OCI-LY7 (cell line): ENCODE data around the gene GRID1. TPM values are rescaled to one million over a fixed set of nuclear protein-coding genes. Genes with fewer than 3 reads are reported as not detected.

Source experiments
- BruUV-seq: library from RNA; stranded (reverse); fragments of 400-500 nt; replicated peaks from 2 replicates; lab custom pipeline; 2021; lab: Mats Ljungman, UMichigan
- CTCF ChIA-PET: fragments of 300-600 bp; sonication (Branson Sonifier 250); formaldehyde crosslinking; loops from one replicate; lab custom pipeline; 2022; ENCODE audit warnings: antibody characterized with exemption; ENCODE audit not compliant: unreplicated experiment; lab: Charles Lee
- POLR2A ChIA-PET: fragments of 300-600 bp; sonication (Branson Sonifier 250); formaldehyde crosslinking; loops from one replicate; lab custom pipeline; 2022; ENCODE audit warnings: antibody characterized with exemption; lab: Charles Lee
- DNase-seq: peaks from one replicate; pipeline ENCODE4 v3.0.0-alpha.2; 2015; ENCODE audit warnings: low spot score
- H2AFZ ChIP-seq: fragments of 200-600 bp; sonication (generic), shearing (Covaris generic); 2 replicates; pipeline ENCODE4 v1.6.1; 2014; ENCODE audit warnings: mild to moderate bottlenecking, antibody characterized with exemption, low read length, moderate library complexity
- H3K27ac ChIP-seq: fragments of 200-600 bp; sonication (generic); 2 replicates; pipeline ENCODE4 v1.5.1; 2014; ENCODE audit warnings: mixed run types, low read depth, mild to moderate bottlenecking, moderate library complexity, low read length, inconsistent platforms; ENCODE audit not compliant: poor library complexity, severe bottlenecking
- H3K36me3 ChIP-seq: fragments of 200-600 bp; sonication (generic); 2 replicates; pipeline ENCODE4 v1.6.1; 2014; ENCODE audit warnings: mild to moderate bottlenecking, antibody characterized with exemption, low read length, moderate library complexity, mixed read lengths; ENCODE audit not compliant: insufficient read depth
- H3K4me1 ChIP-seq: fragments of 200-600 bp; sonication (generic); 2 replicates; pipeline ENCODE4 v1.5.1; 2014; ENCODE audit warnings: mild to moderate bottlenecking, low read length; ENCODE audit not compliant: insufficient read depth, poor library complexity, severe bottlenecking
- H3K4me2 ChIP-seq: fragments of 200-600 bp; sonication (generic); 2 replicates; pipeline ENCODE4 v1.6.1; 2014; ENCODE audit warnings: mild to moderate bottlenecking, low read length
- H3K4me3 ChIP-seq: fragments of 200-600 bp; sonication (generic); 2 replicates; pipeline ENCODE4 v1.5.1; 2014; ENCODE audit warnings: mild to moderate bottlenecking, low read depth, low read length; ENCODE audit not compliant: poor library complexity, severe bottlenecking
- H3K79me2 ChIP-seq: fragments of 200-600 bp; sonication (generic); 2 replicates; pipeline ENCODE4 v1.6.1; 2016; ENCODE audit warnings: low read depth, mild to moderate bottlenecking, low read length, moderate library complexity, mixed read lengths; ENCODE audit not compliant: insufficient read depth
- H3K9me2 ChIP-seq: fragments of 200-600 bp; sonication (generic); 2 replicates; pipeline ENCODE4 v1.6.1; 2016; ENCODE audit warnings: mild to moderate bottlenecking, low read length, mixed read lengths; ENCODE audit not compliant: insufficient read depth
- H3K9me3 ChIP-seq: fragments of 200-600 bp; sonication (generic); 2 replicates; pipeline ENCODE4 v1.6.1; 2014; ENCODE audit warnings: mild to moderate bottlenecking, mixed run types, low read length, mixed read lengths
- H4K20me1 ChIP-seq: fragments of 200-600 bp; sonication (generic); 2 replicates; pipeline ENCODE4 v1.6.1; 2014; ENCODE audit warnings: mild to moderate bottlenecking, antibody characterized with exemption, low read length, moderate library complexity, mixed read lengths; ENCODE audit not compliant: insufficient read depth
- CTCF ChIP-seq: fragments of 200-600 bp; sonication (generic); conservative IDR thresholded peaks from 2 replicates; pipeline ENCODE4 v1.5.1; 2014; ENCODE audit warnings: mild to moderate bottlenecking, antibody characterized with exemption, low read length, moderate library complexity, mixed read lengths
- EZH2phosphoT487 ChIP-seq: fragments of 200-600 bp; sonication (generic); IDR thresholded peaks from 2 replicates; pipeline ENCODE4 v1.6.1; 2018; ENCODE audit warnings: low read depth, borderline replicate concordance, mild to moderate bottlenecking, mixed run types, antibody characterized with exemption, low read length, moderate library complexity, mixed read lengths
- intact Hi-C: fragments of 100-400 bp; cut with micrococcal nuclease; formaldehyde crosslinking; loops from one replicate; pipeline ENCODE4 v1.10.0; 2022; ENCODE audit not compliant: unreplicated experiment
- total RNA-seq, 2 experiments: library from RNA; depleted of rRNA in 1 of 2; stranded (reverse); fragments of >200 nt in 1 of 2; shearing (Covaris generic) in 1 of 2; gene quantifications; 2 replicates each; pipeline ENCODE4 v1.2.3, GENCODE V29; 2014 to 2022

Gene GRID1
- total RNA-seq, 2 experiments from 2014 or later, result 1.6 to 3.7 TPM

DNA sequence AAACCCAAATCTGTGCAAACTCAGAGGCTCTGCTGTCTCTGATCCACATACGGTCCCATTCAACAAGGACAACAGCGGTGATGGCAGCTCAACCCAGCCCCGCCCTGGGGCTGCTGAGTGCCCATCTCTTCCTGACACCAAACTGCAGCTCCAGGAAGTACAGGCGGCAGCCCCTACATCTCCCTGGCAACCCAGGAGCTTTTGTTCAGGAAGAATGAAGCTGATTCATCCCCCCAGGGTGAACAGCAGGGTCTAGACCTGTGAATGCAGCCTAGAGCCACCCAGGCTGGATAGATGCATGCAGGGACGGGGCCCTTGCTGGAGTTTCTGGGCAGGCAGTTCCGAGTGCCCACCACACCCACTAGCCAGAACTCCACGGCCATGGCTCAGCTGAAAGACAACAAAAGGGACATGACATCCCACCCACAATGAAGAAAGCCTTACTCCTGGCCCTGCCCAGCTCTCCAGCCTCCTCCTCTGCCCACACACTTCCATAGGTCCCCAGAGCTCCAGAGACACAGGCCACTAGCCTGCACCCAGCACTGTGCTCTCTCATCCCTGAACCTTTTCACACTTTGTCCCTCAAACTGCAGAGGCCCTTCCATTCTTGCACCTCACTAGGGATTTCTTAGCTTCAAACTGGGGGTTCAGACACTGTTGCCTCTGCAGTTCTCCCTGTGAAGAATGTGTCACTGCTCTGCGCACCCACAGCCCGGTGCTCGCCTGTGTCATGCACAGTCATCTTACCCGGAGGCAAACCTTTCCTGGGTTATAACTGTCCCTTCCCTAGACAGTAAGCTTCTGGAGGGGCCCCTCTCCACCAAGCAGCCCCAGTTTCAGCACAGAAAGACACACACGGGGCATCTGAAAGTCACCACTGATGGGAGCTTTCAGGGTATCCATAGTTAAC, 99.1 kb downstream of the GRID1 start:
- ChIA-PET CTCF (no interaction called here), POLR2A (interaction anchor here (0.6 kb wide), 1 partner anchor 818 kb away, joined by 5 read pairs; no protein-coding TSS in a partner anchor)
- Histone ChIP-seq H3K27ac (no peak overlapping the region), H3K9me2 (no peaks in the 10 kb centered on the region), H2AFZ (no peak overlapping the region), H3K79me2 (no peaks in the 10 kb centered on the region), H3K9me3 (no peaks in the 10 kb centered on the region), H3K4me1 (no peaks in the 10 kb centered on the region), H3K36me3 (no peaks in the 10 kb centered on the region), H4K20me1 (no peaks in the 10 kb centered on the region), H3K4me3 (no peak overlapping the region), H3K4me2 (no peak overlapping the region)
- intact Hi-C loops, result no loop called here
- DNase-seq, result no peak
- BruUV-seq, result no TSS peak
- no peak for TF ChIP-seq EZH2phosphoT487
- TF ChIP-seq CTCF, result no peak

DNA sequence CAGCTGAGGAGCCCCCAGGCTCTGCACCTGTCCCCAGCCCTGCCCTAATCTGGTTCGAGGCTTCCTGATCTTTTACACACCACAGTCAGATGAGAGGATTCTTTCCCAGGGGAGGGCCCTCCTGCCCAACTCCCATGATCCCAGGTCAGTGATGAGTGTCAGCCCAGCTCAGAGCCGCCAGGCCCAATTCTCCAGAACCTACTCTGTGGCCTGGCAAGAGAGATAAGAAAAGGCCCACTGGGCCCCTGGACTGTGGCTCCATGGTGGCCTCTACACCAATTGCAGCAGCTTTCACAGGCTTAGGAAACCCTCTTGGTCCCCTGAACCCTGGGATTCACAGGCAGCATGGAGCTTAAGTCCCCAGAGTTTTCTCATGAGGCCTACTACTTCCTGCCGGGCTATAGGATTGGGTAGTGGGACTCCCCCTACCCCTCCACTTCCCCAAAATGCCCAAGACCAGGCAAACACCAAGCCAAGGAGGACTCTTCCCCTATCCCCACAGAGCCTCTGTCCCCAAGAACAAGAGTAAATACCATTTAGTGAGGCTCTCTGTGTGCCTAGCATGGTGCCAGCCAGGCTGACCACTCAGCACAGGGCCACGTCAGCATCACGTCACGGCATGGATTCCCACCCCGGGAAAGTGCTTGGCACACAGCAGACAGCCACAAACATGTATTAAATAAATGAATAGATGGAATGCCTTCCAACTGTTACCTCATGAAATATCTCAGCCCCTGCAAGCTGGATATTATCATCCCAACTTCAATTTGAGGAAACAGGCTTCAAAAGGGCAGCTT, 100.0 kb downstream of the GRID1 start:
- no peak overlapping the region for H3K4me2 ChIP-seq
- CTCF ChIA-PET, result no interaction called here

More for the DNA sequence above, 100.0 kb downstream of the GRID1 start:
- no peak overlapping the region for H2AFZ ChIP-seq
- TF ChIP-seq CTCF, result no peak
- TF ChIP-seq EZH2phosphoT487, result no peak
- H4K20me1 ChIP-seq, result no peaks in the 10 kb centered on the region
- H3K9me2 ChIP-seq, result no peaks in the 10 kb centered on the region
- H3K9me3 ChIP-seq, result no peaks in the 10 kb centered on the region
- no peaks in the 10 kb centered on the region for H3K79me2 ChIP-seq
- H3K4me3 ChIP-seq, result no peak overlapping the region
- no peaks in the 10 kb centered on the region for H3K4me1 ChIP-seq
- no peak overlapping the region for H3K27ac ChIP-seq
- BruUV-seq, result no TSS peak
- no peak for DNase-seq
- intact Hi-C loops, result no loop called here
- H3K36me3 ChIP-seq, result no peaks in the 10 kb centered on the region
- POLR2A ChIA-PET, result interaction anchor here (0.6 kb wide), 1 partner anchor 817 kb away, joined by 5 read pairs; no protein-coding TSS in a partner anchor
